PC-9 (cell line): ENCODE measurements around the gene STXBP5. TPM values are rescaled to one million over a fixed set of nuclear protein-coding genes. Genes with fewer than 3 reads are reported as not detected.

ENCODE experiments used
- BruUV-seq: library from RNA; stranded (reverse); fragments of 400-500 nt; replicated peaks from 2 replicates; lab custom pipeline; 2021; lab: Mats Ljungman, UMichigan
- CTCF ChIA-PET: fragments of 300-600 bp; sonication (Branson Sonifier 250); formaldehyde crosslinking; loops from one replicate; lab custom pipeline; 2022; ENCODE audit warnings: antibody characterized with exemption; lab: Charles Lee
- POLR2A ChIA-PET: fragments of 300-600 bp; sonication (Branson Sonifier 250); formaldehyde crosslinking; loops from one replicate; lab custom pipeline; 2022; ENCODE audit warnings: antibody characterized with exemption; ENCODE audit not compliant: unreplicated experiment; lab: Charles Lee
- DNase-seq, 2 experiments: peaks; one replicate each; pipeline versions ENCODE4 v3.0.0 to v3.0.0-alpha.2; 2015 to 2022; ENCODE audit warnings: mixed read lengths in 1 of 2
- H2AFZ ChIP-seq: fragments of 200-600 bp; sonication (generic); 2 replicates; pipeline ENCODE4 v1.8.1; 2017; ENCODE audit warnings: antibody characterized with exemption
- H3F3A ChIP-seq: fragments of 200-600 bp; sonication (generic); 2 replicates; pipeline ENCODE4 v1.8.1; 2017; ENCODE audit warnings: antibody characterized with exemption, mild to moderate bottlenecking, low read depth; ENCODE audit not compliant: insufficient read depth
- H3K27ac ChIP-seq: fragments of 200-600 bp; sonication (generic); 2 replicates; pipeline ENCODE4 v1.6.1; 2016; ENCODE audit warnings: mixed run types
- H3K27me3 ChIP-seq: fragments of 200-600 bp; sonication (generic); 2 replicates; pipeline ENCODE4 v1.6.1; 2016; ENCODE audit warnings: low read depth, mixed run types; ENCODE audit not compliant: insufficient read depth
- H3K36me3 ChIP-seq: fragments of 200-600 bp; sonication (generic); 2 replicates; pipeline ENCODE4 v1.6.1; 2016; ENCODE audit warnings: low read depth, mixed run types
- H3K4me1 ChIP-seq: fragments of 200-600 bp; sonication (generic); replicated peaks from 2 replicates; pipeline ENCODE4 v1.6.1; 2016; ENCODE audit warnings: mixed run types; ENCODE audit not compliant: insufficient read depth
- H3K4me2 ChIP-seq: fragments of 200-600 bp; sonication (generic); 2 replicates; pipeline ENCODE4 v1.6.1; 2017; ENCODE audit warnings: mixed run types
- H3K4me3 ChIP-seq: fragments of 200-600 bp; sonication (generic); 2 replicates; pipeline ENCODE4 v1.6.1; 2016; ENCODE audit warnings: mixed run types
- H3K79me2 ChIP-seq: fragments of 200-600 bp; sonication (generic); 2 replicates; pipeline ENCODE4 v1.6.1; 2017; ENCODE audit warnings: low read depth, mixed run types
- H3K9me2 ChIP-seq: fragments of 200-600 bp; sonication (generic); 2 replicates; pipeline ENCODE4 v1.8.1; 2017; ENCODE audit warnings: mild to moderate bottlenecking; ENCODE audit not compliant: insufficient read depth
- H3K9me3 ChIP-seq: fragments of 200-600 bp; sonication (generic); 2 replicates; pipeline ENCODE4 v1.8.1; 2016; ENCODE audit warnings: low read depth; ENCODE audit not compliant: insufficient read depth
- H4K20me1 ChIP-seq: fragments of 200-600 bp; sonication (generic); 2 replicates; pipeline ENCODE4 v1.8.1; 2017; ENCODE audit not compliant: insufficient read depth
- CTCF ChIP-seq: fragments of 200-600 bp; sonication (generic); conservative IDR thresholded peaks from 2 replicates; pipeline ENCODE4 v1.6.1; 2017; ENCODE audit warnings: mixed run types, antibody characterized with exemption, mild to moderate bottlenecking, moderate library complexity
- EZH2 ChIP-seq: fragments of 200-600 bp; sonication (generic); IDR thresholded peaks from 2 replicates; pipeline ENCODE4 v1.8.0; 2017; ENCODE audit warnings: antibody characterized with exemption, low read depth
- intact Hi-C: fragments of 100-400 bp; cut with micrococcal nuclease; formaldehyde crosslinking; loops from one replicate; pipeline ENCODE4 v1.10.0; 2022; ENCODE audit not compliant: unreplicated experiment
- total RNA-seq: library from RNA; stranded (reverse); gene quantifications from 2 replicates; pipeline ENCODE4 v1.2.3, GENCODE V29; 2021

Gene STXBP5
- total RNA-seq, 1 experiment from 2014 or later, result 4.6 TPM

- CTCF ChIA-PET, result no interaction called here
- TF ChIP-seq EZH2 (no peak), CTCF (no peak)
Observed at GRCh38 chr6:147366290-147366689, 162.1 kb downstream of the STXBP5 start.

GRCh38 chr6:147371325-147371724 lies 167.1 kb downstream of the STXBP5 start:
- POLR2A ChIA-PET, result no interaction called here
- intact Hi-C loops, result no loop called here
- TF ChIP-seq CTCF (no peak), EZH2 (no peak)
- Histone ChIP-seq H3K27ac (no peak overlapping the region), H3K4me2 (no peak overlapping the region), H2AFZ (no peak overlapping the region), H3K9me3 (no peaks in the 10 kb centered on the region), H3K36me3 (no peaks in the 10 kb centered on the region), H3K4me1 (no peaks in the 10 kb centered on the region), H3K9me2 (no peaks in the 10 kb centered on the region), H3K27me3 (no peaks in the 10 kb centered on the region), H3K4me3 (no peak overlapping the region), H3K79me2 (no peaks in the 10 kb centered on the region), H3F3A (no peaks in the 10 kb centered on the region), H4K20me1 (no peaks in the 10 kb centered on the region)
- CTCF ChIA-PET, result no interaction called here
- BruUV-seq, result no TSS peak
- no peak for DNase-seq

More at GRCh38 chr6:147366290-147366689, 162.1 kb downstream of the STXBP5 start:
- H3K4me2 ChIP-seq, result no peak overlapping the region
- H2AFZ ChIP-seq, result no peak overlapping the region
- no peak overlapping the region for H3K27ac ChIP-seq
- H3F3A ChIP-seq, result no peaks in the 10 kb centered on the region
- H3K9me2 ChIP-seq, result no peaks in the 10 kb centered on the region
- no peaks in the 10 kb centered on the region for H3K4me1 ChIP-seq
- BruUV-seq, result no TSS peak
- no peaks in the 10 kb centered on the region for H4K20me1 ChIP-seq
- POLR2A ChIA-PET, result no interaction called here
- no peak for DNase-seq
- H3K79me2 ChIP-seq, result no peaks in the 10 kb centered on the region
- no peaks in the 10 kb centered on the region for H3K36me3 ChIP-seq
- no peaks in the 10 kb centered on the region for H3K9me3 ChIP-seq
- H3K27me3 ChIP-seq, result no peaks in the 10 kb centered on the region
- intact Hi-C loops, result no loop called here
- no peak overlapping the region for H3K4me3 ChIP-seq

GRCh38 chr6:147372806-147373205 lies 168.6 kb downstream of the STXBP5 start:
- CTCF ChIA-PET, result no interaction called here
- intact Hi-C loops, result no loop called here

More at GRCh38 chr6:147372806-147373205, 168.6 kb downstream of the STXBP5 start:
- Histone ChIP-seq H3K9me3 (no peaks in the 10 kb centered on the region), H3K4me1 (no peaks in the 10 kb centered on the region), H4K20me1 (no peaks in the 10 kb centered on the region), H3K4me3 (no peak overlapping the region), H3K4me2 (no peak overlapping the region), H3K27me3 (no peaks in the 10 kb centered on the region), H2AFZ (no peak overlapping the region), H3K79me2 (no peaks in the 10 kb centered on the region), H3F3A (no peaks in the 10 kb centered on the region), H3K36me3 (no peaks in the 10 kb centered on the region), H3K27ac (no peak overlapping the region), H3K9me2 (no peaks in the 10 kb centered on the region)
- POLR2A ChIA-PET, result no interaction called here
- no peak for DNase-seq
- no TSS peak for BruUV-seq
- TF ChIP-seq CTCF (no peak), EZH2 (no peak)
